ENCODE measurements around the gene CLDN34. TPM values are rescaled to one million over a fixed set of nuclear protein-coding genes. Genes with fewer than 3 reads are reported as not detected.

Gene CLDN34
- polyA plus RNA-seq, 1 donor (not counting 4 experiments of a cell fraction or from before 2014, with no cell fraction given): 0.10 TPM

DNA sequence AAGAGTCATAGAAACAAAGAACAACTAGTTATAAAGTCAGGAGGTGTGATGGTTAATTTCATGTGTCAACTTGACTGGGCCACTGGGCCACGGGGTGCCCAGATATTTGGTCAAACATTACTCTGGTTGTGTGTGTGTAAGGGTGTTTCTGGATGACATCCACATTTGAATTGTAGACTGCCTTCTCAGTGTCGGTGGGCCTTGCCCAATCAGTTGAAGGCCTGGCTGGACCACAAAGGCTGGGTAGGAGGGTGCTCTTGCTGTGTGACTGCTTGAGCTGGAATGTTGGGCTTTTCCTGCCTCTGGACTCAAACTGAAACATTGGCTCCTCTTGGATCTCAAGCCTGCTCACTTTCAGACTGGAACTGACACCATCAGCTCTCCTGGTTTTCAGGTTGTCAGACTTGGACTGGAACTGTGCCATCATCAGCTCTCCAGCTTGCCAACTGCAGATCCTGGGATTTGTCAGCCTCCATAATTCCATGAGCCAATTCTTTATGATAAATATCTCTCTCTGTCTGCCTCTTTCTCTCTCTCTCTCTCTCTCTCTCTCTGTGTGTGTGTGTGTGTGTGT is 41.4 kb downstream of the CLDN34 start:
- Histone ChIP-seq H3K4me1 (ENCODE audit: control insufficient read depth, extremely low read depth, insufficient read depth, low read length) (peaks cover 3% of the 10 kb centered on the region), H3K79me2 (ENCODE audit: control insufficient read depth, insufficient read depth, low read length) (no peaks in the 10 kb centered on the region), H3K4me2 (ENCODE audit: control insufficient read depth, extremely low read depth, insufficient read depth, low read depth, low read length) (no peak overlapping the region), H3K27ac (ENCODE audit: control insufficient read depth, insufficient read depth, low read length) (no peak overlapping the region), H4K20me1 (ENCODE audit: control insufficient read depth, extremely low read depth, insufficient read depth, low read length) (no peaks in the 10 kb centered on the region), H3K9ac (ENCODE audit: control insufficient read depth, extremely low read depth, insufficient read depth, low read length) (no peak overlapping the region), H3K9me1 (ENCODE audit: control insufficient read depth, extremely low read depth, insufficient read depth, low read length) (no peaks in the 10 kb centered on the region), H3K27me3 (ENCODE audit: control insufficient read depth, extremely low read depth, insufficient read depth, low read length) (no peaks in the 10 kb centered on the region), H2AFZ (ENCODE audit: control insufficient read depth, low read length) (no peak overlapping the region), H3K9me3 (ENCODE audit: control insufficient read depth, low read depth, low read length) (no peaks in the 10 kb centered on the region), H3K36me3 (ENCODE audit: control insufficient read depth in 2 of 2, extremely low read depth in 1 of 2, insufficient read depth in 2 of 2, low read length in 2 of 2) (no peaks in the 10 kb centered on the region), H3K4me3 (ENCODE audit: control insufficient read depth in 2 of 3, extremely low read depth in 1 of 3, insufficient read depth in 2 of 3, low read depth in 1 of 3, low read length in 3 of 3) (no peak overlapping the region)
- no peak for TF ChIP-seq EZH2 (IDR thresholded peaks at IDR 0.05; ENCODE audit: low read length)
- TF ChIP-seq, protein P1, sequence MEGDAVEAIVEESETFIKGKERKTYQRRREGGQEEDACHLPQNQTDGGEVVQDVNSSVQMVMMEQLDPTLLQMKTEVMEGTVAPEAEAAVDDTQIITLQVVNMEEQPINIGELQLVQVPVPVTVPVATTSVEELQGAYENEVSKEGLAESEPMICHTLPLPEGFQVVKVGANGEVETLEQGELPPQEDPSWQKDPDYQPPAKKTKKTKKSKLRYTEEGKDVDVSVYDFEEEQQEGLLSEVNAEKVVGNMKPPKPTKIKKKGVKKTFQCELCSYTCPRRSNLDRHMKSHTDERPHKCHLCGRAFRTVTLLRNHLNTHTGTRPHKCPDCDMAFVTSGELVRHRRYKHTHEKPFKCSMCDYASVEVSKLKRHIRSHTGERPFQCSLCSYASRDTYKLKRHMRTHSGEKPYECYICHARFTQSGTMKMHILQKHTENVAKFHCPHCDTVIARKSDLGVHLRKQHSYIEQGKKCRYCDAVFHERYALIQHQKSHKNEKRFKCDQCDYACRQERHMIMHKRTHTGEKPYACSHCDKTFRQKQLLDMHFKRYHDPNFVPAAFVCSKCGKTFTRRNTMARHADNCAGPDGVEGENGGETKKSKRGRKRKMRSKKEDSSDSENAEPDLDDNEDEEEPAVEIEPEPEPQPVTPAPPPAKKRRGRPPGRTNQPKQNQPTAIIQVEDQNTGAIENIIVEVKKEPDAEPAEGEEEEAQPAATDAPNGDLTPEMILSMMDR (optimal IDR thresholded peaks at IDR 0.05 in 1 of 3, IDR thresholded peaks at IDR 0.05 in 1 of 3, conservative IDR thresholded peaks at IDR 0.05 in 1 of 3; ENCODE audit: extremely low read depth in 1 of 3, insufficient read depth in 2 of 3, low read length in 3 of 3): no peak
- FAIRE-seq: no peak
- dilution Hi-C loops (cut with MboI; ENCODE audit: extremely low pct_ligation_motif_present, low sequenced_read_pairs): no loop called here
- DNase-seq (ENCODE audit: low read depth, low spot score): no peak

DNA sequence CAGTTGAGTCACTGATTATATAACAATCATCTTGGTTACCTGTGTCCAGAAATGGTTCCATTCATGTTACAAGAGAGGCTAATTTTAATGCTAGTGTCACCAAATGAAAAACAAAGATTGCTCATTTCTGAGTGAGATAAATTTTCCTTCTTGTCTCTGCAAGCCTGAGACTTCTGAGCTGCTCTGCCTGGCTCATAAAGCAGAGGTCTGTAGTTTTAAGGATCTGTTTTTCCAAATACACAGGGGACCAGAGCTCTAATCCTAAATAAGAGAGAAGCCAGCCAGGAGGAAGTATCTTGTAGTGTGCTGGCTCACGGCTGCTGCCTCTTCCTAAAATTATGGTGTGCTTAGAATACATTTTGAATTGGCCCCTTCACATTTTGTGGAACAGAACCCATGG is 42.6 kb downstream of the CLDN34 start:
- FAIRE-seq: no peak
- Histone ChIP-seq H3K9me1 (ENCODE audit: control insufficient read depth, extremely low read depth, insufficient read depth, low read length) (no peaks in the 10 kb centered on the region), H3K27me3 (ENCODE audit: control insufficient read depth, extremely low read depth, insufficient read depth, low read length) (no peaks in the 10 kb centered on the region), H3K4me2 (ENCODE audit: control insufficient read depth, extremely low read depth, insufficient read depth, low read depth, low read length) (no peak overlapping the region), H3K79me2 (ENCODE audit: control insufficient read depth, insufficient read depth, low read length) (no peaks in the 10 kb centered on the region), H3K4me3 (ENCODE audit: control insufficient read depth in 2 of 3, extremely low read depth in 1 of 3, insufficient read depth in 2 of 3, low read depth in 1 of 3, low read length in 3 of 3) (no peak overlapping the region), H3K36me3 (ENCODE audit: control insufficient read depth in 2 of 2, extremely low read depth in 1 of 2, insufficient read depth in 2 of 2, low read length in 2 of 2) (no peaks in the 10 kb centered on the region), H3K9me3 (ENCODE audit: control insufficient read depth, low read depth, low read length) (no peaks in the 10 kb centered on the region), H3K9ac (ENCODE audit: control insufficient read depth, extremely low read depth, insufficient read depth, low read length) (no peak overlapping the region), H4K20me1 (ENCODE audit: control insufficient read depth, extremely low read depth, insufficient read depth, low read length) (no peaks in the 10 kb centered on the region), H3K27ac (ENCODE audit: control insufficient read depth, insufficient read depth, low read length) (no peak overlapping the region), H3K4me1 (ENCODE audit: control insufficient read depth, extremely low read depth, insufficient read depth, low read length) (peaks cover 3% of the 10 kb centered on the region), H2AFZ (ENCODE audit: control insufficient read depth, low read length) (no peak overlapping the region)
- TF ChIP-seq EZH2 (IDR thresholded peaks at IDR 0.05; ENCODE audit: low read length): no peak
- TF ChIP-seq, protein P1 (optimal IDR thresholded peaks at IDR 0.05 in 1 of 3, IDR thresholded peaks at IDR 0.05 in 1 of 3, conservative IDR thresholded peaks at IDR 0.05 in 1 of 3; ENCODE audit: extremely low read depth in 1 of 3, insufficient read depth in 2 of 3, low read length in 3 of 3): no peak
- dilution Hi-C loops (cut with MboI; ENCODE audit: extremely low pct_ligation_motif_present, low sequenced_read_pairs): no loop called here
- DNase-seq (ENCODE audit: low read depth, low spot score): no peak

All from keratinocyte (primary cell).